HS-5 (cell line): ENCODE data around the gene NUP107.

ENCODE experiments used
- DNase-seq: peaks from one replicate; pipeline ENCODE4 v3.0.0-alpha.2; 2012; ENCODE audit warnings: low read depth

NUP107 gene

DNA sequence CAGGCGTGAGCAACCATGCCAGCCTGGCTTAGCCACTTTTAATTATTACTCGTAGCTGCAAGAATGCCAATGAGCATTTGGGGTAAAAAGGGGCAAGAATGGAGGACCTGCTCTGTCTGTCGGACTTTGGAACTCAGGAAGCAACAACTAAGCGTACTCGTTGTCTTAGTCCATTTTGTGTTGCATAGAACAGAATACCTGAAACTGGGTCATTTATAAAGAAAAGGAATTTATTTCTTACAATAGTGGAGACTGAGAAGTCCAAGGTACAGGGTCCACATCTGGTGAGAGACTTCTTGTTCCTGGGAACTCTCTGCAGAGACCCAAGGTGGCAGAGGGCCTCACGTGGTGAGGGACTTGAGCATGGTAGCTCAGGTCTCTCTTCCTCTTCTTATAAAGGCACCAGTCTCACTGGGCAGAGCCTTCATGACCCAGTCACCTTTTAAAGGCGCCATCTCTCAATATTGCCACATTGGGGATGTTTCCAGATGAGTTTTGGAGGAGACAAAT is 88.4 kb downstream of the NUP107 start:
- no peak for DNase-seq

DNA sequence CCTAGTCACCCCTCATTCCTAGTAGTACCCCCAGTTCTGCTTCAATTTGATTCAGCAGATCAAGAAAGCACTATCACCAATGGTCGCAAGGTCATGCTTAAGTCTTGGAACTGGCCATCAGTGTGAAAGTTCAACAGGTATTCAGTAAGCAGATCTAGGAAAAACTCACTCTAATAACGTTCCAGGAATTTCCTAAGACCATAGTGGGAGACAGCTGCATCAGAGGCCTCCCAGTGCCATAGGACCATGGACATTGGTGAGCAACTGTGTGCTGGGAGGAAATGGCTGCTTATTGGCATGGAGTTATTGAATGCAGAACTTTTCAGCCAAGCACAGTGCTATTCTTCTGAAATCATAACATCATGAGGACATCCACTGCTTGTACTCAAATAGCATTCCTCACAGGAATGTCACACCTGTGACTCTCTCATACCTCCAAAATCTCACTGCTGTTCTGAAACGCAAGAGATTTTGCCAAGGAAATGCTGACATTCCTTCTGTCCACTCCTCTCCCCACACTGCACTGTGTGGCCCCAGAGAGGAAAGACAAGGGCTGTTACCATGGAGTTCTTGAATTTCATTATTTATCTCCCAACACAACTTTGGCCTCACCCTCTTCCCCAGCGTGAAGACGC is 90.3 kb downstream of the NUP107 start:
- DNase-seq: no peak

DNA sequence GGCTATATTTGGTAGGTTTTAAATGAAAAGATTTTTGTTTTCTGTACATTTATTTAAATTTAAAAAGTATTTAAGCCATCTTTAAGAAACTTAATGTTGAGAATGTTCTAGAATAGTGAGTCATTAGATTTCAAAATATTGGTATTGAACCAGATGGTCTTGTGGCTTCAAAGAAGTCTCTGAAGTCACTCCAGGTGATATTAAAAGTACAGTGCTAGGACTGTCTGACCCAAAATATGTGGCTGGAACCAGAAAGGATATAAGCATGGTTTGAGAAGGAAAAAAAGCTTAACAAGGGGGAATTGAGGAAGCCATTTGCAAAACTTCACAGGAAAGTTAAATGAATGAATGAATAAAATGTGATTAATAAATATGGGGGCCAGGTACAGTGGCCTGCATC is 92.5 kb downstream of the NUP107 start:
- no peak for DNase-seq

DNA sequence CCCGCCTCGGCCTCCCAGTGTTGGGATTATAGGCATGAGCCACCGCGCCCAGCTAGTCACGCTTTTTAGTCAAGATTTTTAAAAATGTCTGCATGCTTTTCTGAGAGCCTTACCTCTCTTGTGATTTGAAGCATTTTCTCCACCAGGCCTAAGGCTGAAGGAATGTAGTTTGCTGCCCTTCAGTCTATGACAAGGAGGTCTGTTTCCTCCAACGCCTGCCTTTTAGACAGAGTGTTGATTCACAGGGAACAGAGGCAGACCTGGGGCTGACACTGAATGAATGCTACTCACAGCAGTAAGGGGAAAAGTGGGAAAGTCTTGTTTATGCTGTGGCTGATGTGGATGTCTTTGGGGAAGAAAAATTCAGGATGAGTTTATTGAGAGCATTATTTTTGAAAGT is 94.0 kb downstream of the NUP107 start:
- DNase-seq: no peak

DNA sequence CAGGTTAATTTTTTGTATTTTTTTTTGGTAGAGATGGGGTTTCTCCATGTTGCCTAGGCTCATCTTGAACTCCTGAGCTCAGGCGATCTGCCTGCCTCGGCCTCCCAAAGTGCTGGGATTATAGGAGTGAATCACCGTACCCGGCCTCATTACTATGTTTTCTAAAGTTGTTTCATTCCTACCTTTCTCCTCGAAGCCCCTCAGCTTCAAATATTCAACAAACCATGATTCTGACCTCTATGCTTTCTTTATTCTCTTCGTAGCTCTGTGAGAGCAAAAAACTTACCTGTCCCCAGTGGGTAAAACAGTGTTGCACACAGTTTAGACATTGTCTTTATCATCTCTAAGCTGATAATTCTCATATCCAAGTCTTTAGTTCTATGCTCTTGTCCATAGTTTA is 95.0 kb downstream of the NUP107 start:
- DNase-seq: no peak

DNA sequence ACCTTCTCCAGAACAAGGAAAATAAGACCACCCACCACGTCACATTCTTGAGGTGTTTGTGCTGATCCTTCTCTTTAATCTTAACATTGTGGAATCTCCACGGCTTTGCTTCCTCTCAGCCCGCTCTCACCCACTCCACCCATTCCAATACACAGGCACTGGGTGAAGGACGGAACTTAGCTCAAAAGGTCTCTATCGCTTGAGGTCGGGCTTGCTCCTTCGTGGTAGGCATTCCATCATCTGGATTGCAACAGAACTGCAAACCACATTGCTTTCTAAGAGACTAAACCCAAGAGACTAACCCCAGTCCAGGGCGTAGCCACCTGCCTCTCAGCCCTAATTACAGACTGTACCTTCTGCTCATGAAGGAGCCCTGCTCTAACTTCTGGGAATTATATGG is 97.2 kb downstream of the NUP107 start:
- DNase-seq: no peak

DNA sequence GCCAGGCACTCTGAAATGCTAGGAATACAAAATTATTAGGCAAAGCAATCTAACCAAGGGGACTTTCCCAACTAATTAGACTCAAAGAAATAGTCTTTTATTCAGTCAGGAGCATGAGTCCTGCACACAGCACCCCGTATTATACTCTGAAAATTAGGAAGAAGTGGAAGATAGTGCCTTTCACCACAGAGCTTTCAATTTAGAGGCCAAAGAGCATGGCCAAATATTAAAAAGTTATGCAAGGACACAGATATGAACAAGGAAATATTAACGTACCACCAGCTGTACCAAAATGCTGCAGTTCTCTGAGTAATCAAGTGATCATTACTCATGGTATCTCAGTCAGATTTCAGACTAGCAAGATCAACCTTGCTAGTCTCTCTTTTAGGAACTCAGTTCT is 98.6 kb downstream of the NUP107 start:
- no peak for DNase-seq

DNA sequence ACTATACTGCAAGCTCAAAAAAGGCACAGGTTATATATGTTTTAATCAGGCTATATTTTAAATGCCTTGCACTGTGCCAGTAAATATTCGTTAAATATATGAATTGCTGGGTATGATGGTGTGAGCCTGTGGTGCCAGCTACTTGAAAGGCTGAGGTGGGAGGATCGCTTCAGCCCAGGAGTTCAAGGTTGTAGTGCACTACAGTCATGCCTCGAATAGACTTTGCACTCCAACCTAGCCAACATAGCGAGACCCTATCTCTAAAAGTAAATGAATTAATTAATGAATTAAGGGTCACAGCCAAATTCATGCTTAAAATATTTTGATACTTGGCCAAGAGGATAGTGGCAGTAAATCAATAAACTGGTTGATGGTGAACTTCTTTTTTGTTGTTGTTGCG is 99.0 kb downstream of the NUP107 start:
- DNase-seq: no peak

DNA sequence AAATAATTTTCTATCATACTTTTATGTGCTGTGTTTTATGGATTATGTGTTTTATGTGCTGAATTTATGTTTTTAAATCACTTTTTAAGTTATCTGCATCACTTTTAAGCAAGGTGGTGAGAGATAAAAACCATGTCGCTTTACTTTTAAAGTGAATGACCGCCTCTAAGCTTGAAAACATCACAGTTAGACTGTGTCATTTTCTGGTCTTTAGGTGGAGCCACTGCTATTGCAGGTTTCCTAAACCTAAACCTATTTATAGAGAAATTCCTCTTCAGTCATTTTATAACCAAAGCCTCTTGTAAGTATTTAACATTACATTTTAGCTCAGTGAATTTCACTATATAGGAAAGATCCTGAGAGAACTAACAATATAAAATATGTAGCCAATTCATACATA is 100.2 kb downstream of the NUP107 start:
- DNase-seq: no peak

DNA sequence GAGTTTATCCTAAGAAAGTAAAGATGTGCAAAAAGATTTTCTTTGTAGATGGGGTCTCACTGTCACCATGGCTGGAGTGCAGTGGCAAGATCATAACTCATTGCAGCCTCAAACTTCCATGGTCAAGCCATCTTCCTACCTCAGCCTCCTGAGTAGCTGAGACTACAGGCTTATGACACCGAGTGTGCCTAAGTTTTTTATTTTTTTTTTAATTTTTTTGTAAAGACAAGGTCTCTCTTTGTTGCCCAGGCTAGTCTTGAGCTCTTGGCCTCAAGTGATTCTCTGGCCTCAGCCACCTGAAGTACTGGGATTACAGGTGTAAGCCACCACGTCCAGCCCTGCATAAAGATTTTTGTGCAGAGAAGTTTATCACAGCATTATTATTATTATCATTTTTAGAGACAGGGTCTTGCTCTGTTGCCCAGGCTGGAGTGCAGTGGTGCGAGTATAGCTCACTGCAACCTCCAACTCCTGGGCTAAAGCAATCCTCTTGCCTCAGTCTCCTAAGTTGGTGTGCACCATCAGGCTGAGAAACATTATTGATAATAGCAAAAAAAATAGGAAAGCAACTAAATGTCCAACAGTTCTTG is 101.9 kb downstream of the NUP107 start:
- no peak for DNase-seq

DNA sequence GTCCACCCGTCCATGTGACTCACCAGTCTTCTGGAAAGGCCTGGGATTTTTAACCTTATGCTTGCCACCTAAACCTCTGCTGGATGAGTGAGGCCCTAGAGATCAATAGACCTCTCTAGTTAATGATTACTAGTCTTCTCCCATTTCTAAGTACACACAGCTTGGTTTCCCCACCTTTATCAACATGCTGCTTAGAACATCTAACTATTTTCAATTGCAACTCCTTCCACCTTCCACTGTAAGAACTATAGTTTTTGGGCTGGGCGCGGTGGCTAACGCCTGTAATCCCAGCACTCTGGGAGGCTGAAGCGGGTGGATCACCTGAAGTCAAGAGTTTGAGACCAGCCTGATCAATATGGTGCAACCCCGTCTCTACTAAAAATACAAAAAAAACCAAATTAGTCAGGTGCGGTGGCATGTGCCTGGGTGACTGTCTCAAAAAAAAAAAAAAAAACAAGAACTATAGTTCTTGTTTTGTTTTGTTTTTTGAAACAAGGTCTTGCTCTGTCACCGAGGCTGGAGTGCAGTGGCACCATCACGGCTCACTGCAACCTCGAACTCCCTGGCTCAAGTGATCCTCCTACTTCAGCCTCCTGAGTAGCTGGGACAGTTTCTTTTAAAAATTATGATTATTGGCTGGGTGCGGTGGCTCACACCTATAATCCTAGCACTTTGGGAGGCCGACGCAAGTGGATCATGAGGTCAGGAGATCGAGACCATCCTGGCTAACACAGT is 102.5 kb downstream of the NUP107 start:
- no peak for DNase-seq

DNA sequence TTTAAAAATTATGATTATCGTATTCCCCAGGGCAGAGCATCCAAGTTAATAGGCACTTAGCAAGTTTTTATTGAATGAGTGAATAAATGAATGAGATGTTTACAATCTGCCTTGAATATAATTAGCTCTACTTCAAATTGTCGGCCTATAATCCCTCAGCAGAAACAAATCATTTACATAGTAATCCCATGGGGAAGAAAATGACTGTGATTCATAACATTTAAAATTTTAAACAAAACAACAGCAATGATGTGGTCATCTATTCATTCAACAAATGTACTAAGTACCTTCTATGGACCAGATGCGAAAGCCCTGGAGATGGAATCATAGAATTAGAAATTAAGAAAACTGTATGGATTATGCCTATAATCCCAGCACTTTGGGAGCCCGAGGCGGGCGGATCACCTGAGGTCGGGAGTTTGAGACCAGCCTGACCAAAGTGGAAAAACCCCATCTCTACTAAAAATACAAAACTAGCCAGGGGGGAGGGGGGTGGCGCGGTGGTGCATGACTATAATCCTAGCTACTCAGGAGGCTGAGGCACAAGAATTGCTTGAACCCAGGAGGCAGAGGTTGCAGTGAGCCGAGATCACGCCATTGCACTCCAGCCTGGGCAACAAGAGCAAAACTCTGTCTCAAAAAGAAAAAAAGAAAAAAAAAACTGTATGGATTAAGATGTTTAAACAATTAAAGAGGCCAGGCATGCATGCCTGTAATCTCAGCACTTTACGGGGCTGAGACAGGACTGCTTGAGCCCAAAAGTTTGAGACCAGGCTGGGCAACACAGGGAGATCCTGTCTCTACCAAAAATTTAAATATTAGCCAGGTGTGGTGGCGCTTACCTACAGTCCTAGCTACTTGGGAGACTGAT is 103.5 kb downstream of the NUP107 start:
- no peak for DNase-seq

DNA sequence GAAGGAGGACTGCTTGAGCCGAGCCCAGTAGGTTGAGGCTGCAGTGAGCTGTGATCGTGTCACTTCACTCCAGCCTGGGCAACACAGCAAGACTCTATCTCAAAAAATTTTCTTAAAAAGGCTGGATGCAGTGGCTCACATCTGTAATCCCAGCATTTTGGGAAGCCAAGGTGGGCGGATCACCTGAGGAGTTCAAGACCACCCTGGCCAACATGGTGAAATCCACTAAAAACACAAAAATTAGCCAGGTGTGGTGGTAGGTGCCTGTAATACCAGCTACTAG is 104.1 kb downstream of the NUP107 start:
- DNase-seq: no peak

DNA sequence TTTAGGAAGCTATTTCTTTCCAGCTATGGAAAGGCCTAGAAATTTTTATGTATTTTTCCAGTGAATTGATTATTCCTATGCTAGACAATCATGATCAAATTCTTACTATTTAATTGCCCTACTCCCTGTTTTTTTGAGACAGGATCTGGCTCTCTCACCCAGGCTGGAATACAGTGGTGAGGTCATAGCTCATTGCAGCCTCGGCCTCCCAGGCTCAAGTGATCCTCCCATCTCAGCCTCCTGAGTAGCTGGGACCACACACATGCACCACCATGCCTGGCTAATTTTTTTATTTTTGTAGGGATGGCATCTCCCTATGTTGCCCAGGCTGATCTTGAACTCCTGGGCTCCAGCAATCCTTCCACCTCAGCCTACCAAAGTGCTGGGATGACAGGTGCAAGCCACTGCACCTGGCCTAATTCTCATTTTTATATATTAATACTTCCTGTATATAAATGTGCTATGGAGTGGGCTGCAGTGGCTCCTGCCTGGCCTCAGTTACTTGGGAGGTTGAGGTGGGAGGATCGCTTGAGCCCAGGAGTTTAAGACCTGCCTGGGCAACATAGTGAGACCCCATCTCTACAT is 105.2 kb downstream of the NUP107 start:
- no peak for DNase-seq

DNA sequence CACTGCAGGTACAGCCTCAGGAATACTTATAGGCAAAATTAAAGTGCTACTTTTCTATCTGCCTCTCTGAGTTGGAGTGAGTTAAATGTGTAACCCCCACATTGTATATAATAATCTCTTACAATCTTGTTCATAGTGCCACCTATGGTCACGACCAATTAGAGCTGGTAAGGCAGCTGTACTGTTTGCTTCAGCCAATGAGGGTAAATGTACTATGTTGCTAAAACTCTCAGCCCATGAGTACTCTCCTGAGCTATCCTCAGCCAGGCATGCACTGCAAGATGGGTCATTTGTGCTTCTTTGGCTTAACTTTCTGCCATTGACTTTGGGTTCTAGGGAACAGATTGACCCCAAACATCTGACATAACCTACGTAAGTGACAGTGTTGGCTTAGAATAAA is 106.2 kb downstream of the NUP107 start:
- DNase-seq: no peak

DNA sequence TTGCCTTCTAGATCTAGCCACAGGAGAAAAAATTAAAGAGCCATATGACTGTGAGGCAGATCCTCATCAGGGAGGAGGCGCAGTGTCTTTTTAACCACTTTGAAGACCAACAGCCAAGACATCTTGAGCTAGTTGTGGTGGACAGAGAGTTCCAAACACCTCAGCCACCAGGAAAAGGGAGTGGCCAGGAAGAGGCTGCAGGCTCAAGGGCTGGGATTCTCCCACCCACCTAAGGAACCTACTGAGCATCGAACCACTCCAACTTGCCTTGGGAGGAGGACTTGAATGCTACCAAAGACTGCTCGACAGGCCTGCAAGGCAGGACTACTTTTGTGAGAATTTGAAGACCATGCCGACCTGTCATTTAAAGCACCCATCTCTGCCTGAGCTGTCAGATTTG is 106.7 kb downstream of the NUP107 start:
- DNase-seq: no peak

DNA sequence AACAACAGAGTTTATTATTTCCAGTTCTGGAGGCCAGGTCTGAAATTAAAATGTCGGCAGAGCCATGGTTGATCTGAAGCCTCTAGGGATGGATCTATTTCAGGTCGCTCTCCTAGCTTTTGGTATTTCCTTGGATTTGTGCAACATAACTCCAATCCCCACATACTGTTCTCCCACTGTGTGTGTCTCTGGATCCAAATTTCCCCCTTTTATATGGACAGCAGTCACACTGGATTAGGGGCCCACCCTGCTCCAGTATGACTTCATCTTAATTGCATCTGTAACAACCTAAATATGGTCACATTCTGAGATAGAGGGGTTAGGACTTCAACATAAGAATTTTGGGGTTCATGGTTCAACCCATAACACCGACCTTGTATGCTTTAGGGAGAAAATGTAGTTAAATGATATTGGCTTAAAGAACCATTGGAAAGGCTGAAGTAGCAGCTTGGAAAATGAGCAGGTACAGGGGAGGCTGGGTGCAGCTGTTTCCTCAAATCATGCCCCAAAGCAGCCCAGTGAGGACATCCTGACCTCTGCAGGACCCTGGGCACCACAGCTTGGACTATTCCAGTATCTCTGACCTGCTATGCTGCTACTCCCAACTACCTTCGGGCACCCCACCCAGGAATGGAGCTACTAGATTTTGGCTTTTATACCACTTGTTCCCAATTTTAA is 107.3 kb downstream of the NUP107 start:
- DNase-seq: no peak

DNA sequence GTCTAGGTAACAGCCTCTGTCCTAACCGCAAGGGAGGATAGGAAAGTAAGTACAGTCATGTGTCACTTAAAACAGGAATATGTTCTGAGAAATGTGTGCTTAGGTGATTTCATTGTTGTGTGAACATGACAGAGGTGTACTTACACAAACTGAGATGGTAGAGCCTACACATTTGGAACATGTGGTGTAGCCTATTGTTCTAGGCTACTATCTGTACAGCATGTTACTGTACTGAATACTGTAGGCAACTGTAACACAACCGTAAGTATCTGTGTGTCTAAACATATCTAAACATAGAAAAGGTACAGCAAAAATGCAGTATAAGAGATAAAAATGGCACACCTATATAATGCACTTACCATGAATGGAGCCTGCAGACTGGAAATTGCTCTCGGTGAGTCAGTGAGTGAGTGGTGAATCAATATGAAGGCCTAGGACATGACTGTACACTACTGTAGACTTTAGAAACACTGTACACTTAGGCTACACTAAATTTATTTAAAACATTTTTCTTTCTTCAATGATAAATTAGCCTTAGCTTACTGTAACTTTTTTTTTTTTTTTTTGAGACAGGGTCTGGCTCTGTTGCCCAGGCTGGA is 108.0 kb downstream of the NUP107 start:
- DNase-seq: peak; percentile 73
